Duodenal mucosa (tissue), 2 donors: ENCODE results near the gene MMP28.

Experiments
- H3K27ac ChIP-seq: one replicate; pipeline ENCODE4 v1.7.0; 2013; ENCODE audit warnings: low read depth, low read length
- H3K27me3 ChIP-seq, 2 donors: one replicate each; pipeline ENCODE4 v1.7.0; 2013; ENCODE audit warnings: low read length in 2 of 2, control low read depth in 1 of 2; ENCODE audit not compliant: insufficient read depth in 2 of 2, control insufficient read depth in 1 of 2
- H3K36me3 ChIP-seq, 2 donors: one replicate each; pipeline ENCODE4 v1.7.0; 2013; ENCODE audit warnings: low read length in 2 of 2, control low read depth in 1 of 2; ENCODE audit not compliant: insufficient read depth in 2 of 2, control insufficient read depth in 1 of 2
- H3K4me1 ChIP-seq, 2 donors: one replicate each; pipeline ENCODE4 v1.7.0; 2013; ENCODE audit warnings: low read length in 2 of 2, control low read depth in 1 of 2; ENCODE audit not compliant: insufficient read depth in 2 of 2, control insufficient read depth in 1 of 2
- H3K4me3 ChIP-seq, 2 donors: one replicate each; pipeline ENCODE4 v1.7.0; 2013; ENCODE audit warnings: low read length in 2 of 2, low read depth in 1 of 2
- H3K9ac ChIP-seq, 2 donors: one replicate each; pipeline ENCODE4 v1.7.0; 2013; ENCODE audit warnings: low read length in 2 of 2, low read depth in 1 of 2
- H3K9me3 ChIP-seq, 2 donors: one replicate each; pipeline ENCODE4 v1.7.0; 2013; ENCODE audit warnings: low read length in 2 of 2, control low read depth in 1 of 2; ENCODE audit not compliant: control insufficient read depth in 1 of 2

MMP28 gene

GRCh38 chr17:35745246-35745645 lies 50.2 kb downstream of the MMP28 start:
- H3K9me3 ChIP-seq = no peaks in the 10 kb centered on the region
- no peak overlapping the region for H3K9ac ChIP-seq
- H3K4me3 ChIP-seq = no peak overlapping the region
- no peaks in the 10 kb centered on the region for H3K36me3 ChIP-seq
- peaks cover 8 to 9% of the 10 kb centered on the region in 2 donors for H3K4me1 ChIP-seq
- peaks cover 36 to 49% of the 10 kb centered on the region in 2 donors for H3K27me3 ChIP-seq
- H3K27ac ChIP-seq = no peak overlapping the region

- H3K36me3 ChIP-seq = no peaks in the 10 kb centered on the region
- H3K27me3 ChIP-seq = peaks cover 32 to 50% of the 10 kb centered on the region in 2 donors
These were observed 50.6 kb downstream of the MMP28 start for GRCh38 chr17:35744830-35745229.

DNA sequence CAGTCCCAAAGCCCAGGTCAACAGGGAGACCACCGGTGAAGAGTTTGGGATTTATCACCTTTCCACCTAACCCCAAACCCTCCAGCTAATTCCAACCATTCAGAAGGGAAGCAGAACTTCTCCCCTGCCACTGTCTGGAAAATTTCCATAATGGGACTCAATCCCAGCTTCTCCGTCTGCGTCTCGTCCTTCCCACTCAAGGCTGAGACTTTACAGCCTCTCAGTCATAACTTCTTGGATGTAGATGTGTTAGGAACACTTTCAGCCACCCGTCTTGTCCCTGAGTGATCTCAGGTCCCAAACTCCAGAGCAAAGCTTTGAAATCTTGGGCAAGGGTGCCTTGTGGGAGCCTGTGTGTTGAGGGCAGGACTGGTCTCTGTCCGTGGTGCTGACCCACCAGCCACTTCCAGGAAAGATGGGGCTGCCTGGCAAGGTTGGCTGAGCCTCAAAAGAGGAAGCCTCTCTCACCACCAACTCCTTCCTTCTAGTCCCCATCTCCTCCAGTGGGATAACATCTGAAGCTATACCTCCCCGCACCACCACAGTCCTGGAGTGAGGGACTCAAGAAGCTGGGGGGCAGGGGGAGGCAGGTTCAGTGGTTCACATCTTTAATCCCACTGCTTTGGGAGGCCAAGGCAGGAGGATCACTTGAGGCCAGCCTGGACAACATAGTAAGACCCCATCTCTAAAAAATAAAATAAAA lies 51.7 kb downstream of the MMP28 start:
- Histone ChIP-seq H3K9me3 (no peaks in the 10 kb centered on the region), H3K4me1 (peaks cover 7 to 8% of the 10 kb centered on the region in 2 donors), H3K27ac (no peak overlapping the region), H3K9ac (no peak overlapping the region), H3K36me3 (no peaks in the 10 kb centered on the region), H3K4me3 (no peak overlapping the region), H3K27me3 (peaks cover 23 to 44% of the 10 kb centered on the region in 2 donors)

More at GRCh38 chr17:35744830-35745229, 50.6 kb downstream of the MMP28 start:
- H3K9ac ChIP-seq = no peak overlapping the region
- H3K9me3 ChIP-seq = no peaks in the 10 kb centered on the region
- H3K4me3 ChIP-seq = no peak overlapping the region
- H3K27ac ChIP-seq = no peak overlapping the region
- peaks cover 7 to 8% of the 10 kb centered on the region in 2 donors for H3K4me1 ChIP-seq

DNA sequence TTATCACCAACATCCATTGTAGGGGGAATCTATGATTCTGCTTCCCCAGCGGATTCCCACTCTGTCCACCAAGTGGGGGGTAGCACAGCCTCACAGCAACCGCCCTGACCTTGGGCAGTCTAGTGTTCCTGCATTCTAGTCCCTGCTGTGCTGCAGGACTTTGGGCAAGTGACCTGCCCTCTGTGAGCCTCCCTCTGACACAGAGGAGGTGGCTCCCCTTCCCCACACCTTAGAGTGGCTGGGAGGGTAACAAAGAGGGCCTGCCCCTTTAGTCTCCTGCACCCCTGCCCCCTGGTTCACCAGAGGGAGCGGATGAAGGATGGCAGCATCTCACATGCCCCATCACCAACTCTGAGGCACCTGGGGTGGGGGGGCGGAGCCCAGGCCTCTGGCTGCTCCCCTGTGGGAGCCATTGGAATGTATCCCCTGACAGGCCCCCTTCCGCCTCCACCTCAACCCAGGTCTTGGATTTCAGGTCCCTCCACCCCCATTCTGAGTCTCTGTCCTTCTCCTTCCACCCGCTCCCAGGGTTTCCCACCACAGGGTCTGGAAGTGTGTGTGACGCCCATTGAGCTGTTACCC lies 52.5 kb downstream of the MMP28 start:
- Histone ChIP-seq H3K9ac (no peak overlapping the region), H3K27me3 (peaks cover 18 to 44% of the 10 kb centered on the region in 2 donors), H3K4me3 (no peak overlapping the region), H3K36me3 (no peaks in the 10 kb centered on the region), H3K4me1 (peaks cover 0 to 3% of the 10 kb centered on the region in 2 donors), H3K9me3 (no peaks in the 10 kb centered on the region), H3K27ac (no peak overlapping the region)

- Histone ChIP-seq H3K4me3 (no peak overlapping the region), H3K27ac (no peak overlapping the region), H3K27me3 (peaks cover 18 to 44% of the 10 kb centered on the region in 2 donors), H3K9ac (no peak overlapping the region), H3K36me3 (no peaks in the 10 kb centered on the region), H3K9me3 (no peaks in the 10 kb centered on the region), H3K4me1 (peaks cover 0 to 3% of the 10 kb centered on the region in 2 donors)
These were observed 52.9 kb downstream of the MMP28 start for GRCh38 chr17:35742496-35742895.

GRCh38 chr17:35740997-35741931 lies 54.2 kb downstream of the MMP28 start:
- no peaks in the 10 kb centered on the region for H3K9me3 ChIP-seq
- no peak overlapping the region for H3K9ac ChIP-seq
- H3K27me3 ChIP-seq = peaks cover 18 to 44% of the 10 kb centered on the region in 2 donors
- H3K4me3 ChIP-seq = no peak overlapping the region
- peaks cover 0 to 3% of the 10 kb centered on the region in 2 donors for H3K4me1 ChIP-seq
- H3K36me3 ChIP-seq = no peaks in the 10 kb centered on the region
- no peak overlapping the region for H3K27ac ChIP-seq

DNA sequence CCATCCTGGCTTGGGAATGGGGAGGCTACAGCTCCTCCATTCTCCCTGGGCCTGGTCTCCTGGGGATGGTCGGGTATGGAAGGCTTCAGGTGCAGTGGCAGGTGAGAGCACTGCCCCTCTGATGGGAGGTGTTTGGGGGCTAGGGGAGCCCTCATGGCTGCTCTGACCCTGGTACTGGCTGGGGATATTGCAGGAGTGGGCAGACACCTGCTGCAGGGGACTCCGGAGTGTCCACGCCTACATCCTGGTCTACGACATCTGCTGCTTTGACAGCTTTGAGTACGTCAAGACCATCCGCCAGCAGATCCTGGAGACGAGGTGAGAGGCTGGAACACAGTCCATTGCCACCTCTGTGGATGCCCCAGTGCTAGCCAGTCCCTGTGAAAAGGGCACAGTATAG lies 55.2 kb downstream of the MMP28 start:
- H3K4me3 ChIP-seq = no peak overlapping the region
- no peak overlapping the region for H3K27ac ChIP-seq
- no peaks in the 10 kb centered on the region for H3K9me3 ChIP-seq
- H3K27me3 ChIP-seq = peaks cover 18 to 44% of the 10 kb centered on the region in 2 donors
- H3K9ac ChIP-seq = no peak overlapping the region
- no peaks in the 10 kb centered on the region for H3K36me3 ChIP-seq
- peaks cover 0 to 3% of the 10 kb centered on the region in 2 donors for H3K4me1 ChIP-seq

GRCh38 chr17:35738519-35739133 lies 56.8 kb downstream of the MMP28 start:
- Histone ChIP-seq H3K36me3 (no peaks in the 10 kb centered on the region), H3K27me3 (peaks cover 14 to 39% of the 10 kb centered on the region in 2 donors), H3K4me3 (no peak overlapping the region), H3K27ac (no peak overlapping the region), H3K9me3 (no peaks in the 10 kb centered on the region), H3K4me1 (peaks cover 0 to 3% of the 10 kb centered on the region in 2 donors), H3K9ac (no peak overlapping the region)

GRCh38 chr17:35736236-35736635 lies 59.2 kb downstream of the MMP28 start:
- H3K4me1 ChIP-seq = peaks cover 2 to 10% of the 10 kb centered on the region in 2 donors
- H3K9ac ChIP-seq = no peak overlapping the region
- H3K27ac ChIP-seq = no peak overlapping the region
- H3K9me3 ChIP-seq = no peaks in the 10 kb centered on the region
- H3K4me3 ChIP-seq = no peak overlapping the region
- H3K36me3 ChIP-seq = no peaks in the 10 kb centered on the region
- peaks cover 8 to 16% of the 10 kb centered on the region in 2 donors for H3K27me3 ChIP-seq
